GM12878 (cell line): Measurements from ENCODE around the gene ST6GALNAC3. TPM values are rescaled to one million over a fixed set of nuclear protein-coding genes. Genes with fewer than 3 reads are reported as not detected.

Experiments used
- ATAC-seq: fragments of 200-7000 bp; cut with Tn5 transposase; 3 replicates; pipeline ENCODE4 v1.9.1; 2020; ENCODE audit warnings: mild to moderate bottlenecking, moderate library complexity
- BruUV-seq: library from RNA; stranded (reverse); fragments of 400-500 nt; replicated peaks from 2 replicates; lab custom pipeline; 2021; lab: Mats Ljungman, UMichigan
- CTCF ChIA-PET: fragments of 300-600 bp; sonication (Branson Sonifier 250); formaldehyde crosslinking; extraction: SDS; loops from one replicate; lab custom pipeline; 2021; ENCODE audit warnings: inconsistent platforms; lab: Yijun Ruan, JAX
- POLR2A ChIA-PET: fragments of 350-600 bp; formaldehyde crosslinking; extraction: SDS; loops from one replicate; lab custom pipeline; 2021; ENCODE audit warnings: inconsistent platforms; lab: Charles Lee
- RAD21 ChIA-PET: fragments of 300-600 bp; sonication (Branson Sonifier 250); formaldehyde crosslinking; loops from one replicate; lab custom pipeline; 2023; ENCODE audit warnings: antibody characterized with exemption; ENCODE audit not compliant: unreplicated experiment; lab: Charles Lee
- SMC1A ChIA-PET: fragments of 300-600 bp; sonication (Branson Sonifier 250); formaldehyde crosslinking; loops from one replicate; lab custom pipeline; 2023; ENCODE audit not compliant: unreplicated experiment, uncharacterized antibody; lab: Charles Lee
- DNase-seq: peaks from one replicate; pipeline ENCODE4 v3.0.0-alpha.2; 2011; ENCODE audit warnings: low read depth, low spot score
- FAIRE-seq: peaks from 3 replicates; lab custom pipeline; 2011; peaks lifted over from hg19 to GRCh38; lab: Jason Lieb, UNC
- H2AFZ ChIP-seq: 2 replicates; pipeline ENCODE4 v1.6.0; 2011; ENCODE audit warnings: low read depth, low read length, control low read depth; ENCODE audit not compliant: control insufficient read depth
- H3K27ac ChIP-seq: 2 replicates; pipeline ENCODE4 v1.5.1; 2011; ENCODE audit warnings: control low read depth; ENCODE audit not compliant: control insufficient read depth, insufficient read depth
- H3K27me3 ChIP-seq, 2 experiments: replicated peaks in 1 of 2; 2 replicates each; pipeline versions ENCODE4 v1.6.0 to v1.6.1; 2011; ENCODE audit warnings: low read length in 1 of 2; ENCODE audit not compliant: control insufficient read depth in 2 of 2, insufficient read depth in 2 of 2
- H3K36me3 ChIP-seq, 2 experiments: 2 replicates each; pipeline ENCODE4 v1.5.1; 2011; ENCODE audit warnings: low read length in 1 of 2; ENCODE audit not compliant: control insufficient read depth in 2 of 2, insufficient read depth in 2 of 2
- H3K4me1 ChIP-seq: 2 replicates; pipeline ENCODE4 v1.6.1; 2011; ENCODE audit warnings: mild to moderate bottlenecking, low read length, moderate library complexity, mixed read lengths; ENCODE audit not compliant: control insufficient read depth, insufficient read depth
- H3K4me2 ChIP-seq: 2 replicates; pipeline ENCODE4 v1.6.0; 2011; ENCODE audit warnings: control low read depth; ENCODE audit not compliant: control insufficient read depth, insufficient read depth
- H3K4me3 ChIP-seq: fragments of 200-600 bp; sonication (generic); 2 replicates; pipeline ENCODE4 v1.5.1; 2016
- H3K79me2 ChIP-seq: 2 replicates; pipeline ENCODE4 v1.6.0; 2011; ENCODE audit warnings: low read length; ENCODE audit not compliant: control insufficient read depth, insufficient read depth
- H3K9ac ChIP-seq: 2 replicates; pipeline ENCODE4 v1.8.0; 2011; ENCODE audit warnings: low read length, control low read depth, mixed read lengths; ENCODE audit not compliant: control insufficient read depth, insufficient read depth
- H3K9me3 ChIP-seq: replicated peaks from 3 replicates; pipeline ENCODE4 v1.5.1; 2011; ENCODE audit warnings: mild to moderate bottlenecking, low read length; ENCODE audit not compliant: control insufficient read depth, insufficient read depth
- H4K20me1 ChIP-seq: 2 replicates; pipeline ENCODE4 v1.6.0; 2011; ENCODE audit not compliant: control insufficient read depth, insufficient read depth
- CREB1 ChIP-seq: IDR thresholded peaks from 2 replicates; pipeline ENCODE4 v1.6.1; 2012; ENCODE audit warnings: low read depth, mild to moderate bottlenecking, inconsistent platforms
- EED ChIP-seq: sonication (generic); IDR thresholded peaks from 2 replicates; pipeline ENCODE4 v1.6.1; 2016; ENCODE audit warnings: antibody characterized with exemption, low read depth
- ESRRA ChIP-seq: IDR thresholded peaks from 2 replicates; pipeline ENCODE4 v1.6.1; 2012; ENCODE audit warnings: mild to moderate bottlenecking, low read length, improper control_type of control experiment
- ETV6 ChIP-seq, 2 experiments: fragments of 450-650 bp in 1 of 2; IDR thresholded peaks in 1 of 2; conservative IDR thresholded peaks in 1 of 2; 2 replicates each; pipeline ENCODE4 v1.6.1; 2014; ENCODE audit warnings: antibody characterized with exemption in 1 of 2, borderline replicate concordance in 1 of 2, low read depth in 1 of 2, mild to moderate bottlenecking in 1 of 2, moderate library complexity in 1 of 2
- HCFC1 ChIP-seq: fragments of 150-350 bp; IDR thresholded peaks from 2 replicates; pipeline ENCODE4 v1.6.1; 2014; ENCODE audit warnings: low read length
- MEF2B ChIP-seq: fragments of 450-650 bp; IDR thresholded peaks from 2 replicates; pipeline ENCODE4 v1.6.1; 2018; ENCODE audit warnings: mild to moderate bottlenecking, moderate library complexity; ENCODE audit not compliant: partially characterized antibody, poor library complexity, severe bottlenecking
- POU2F2 ChIP-seq: IDR thresholded peaks from 3 replicates; pipeline ENCODE4 v1.6.1; 2011; ENCODE audit warnings: low read depth, mild to moderate bottlenecking, low read length, borderline replicate concordance
- RAD21 ChIP-seq: IDR thresholded peaks from 2 replicates; pipeline ENCODE4 v1.6.1; 2011; ENCODE audit warnings: mild to moderate bottlenecking, low read depth, low read length, moderate library complexity; ENCODE audit not compliant: insufficient read depth
- SREBF1 ChIP-seq: IDR thresholded peaks from 2 replicates; pipeline ENCODE4 v1.6.1; 2012; ENCODE audit warnings: mild to moderate bottlenecking, low read length
- SUPT20H ChIP-seq: IDR thresholded peaks from 2 replicates; pipeline ENCODE4 v1.6.1; 2011; ENCODE audit warnings: low read depth, mild to moderate bottlenecking, low read length, moderate library complexity, borderline replicate concordance; ENCODE audit not compliant: control insufficient read depth
- TCF3 ChIP-seq: IDR thresholded peaks from 2 replicates; pipeline ENCODE4 v1.6.1; 2012; ENCODE audit warnings: low read depth, mild to moderate bottlenecking, low read length, borderline replicate concordance; ENCODE audit not compliant: insufficient read depth
- ZNF384 ChIP-seq: IDR thresholded peaks from 2 replicates; pipeline ENCODE4 v1.6.1; 2012; ENCODE audit warnings: low read depth, mild to moderate bottlenecking, low read length, improper control_type of control experiment, borderline replicate concordance
- WGBS: methylation state at CpG from one replicate; pipeline ENCODE4 v1.1.6; 2016; ENCODE audit warnings: low lambda C conversion rate; ENCODE audit not compliant: insufficient replicate concordance, insufficient coverage; ENCODE audit errors: missing lambda C conversion rate; 5-methylcytosine and 5-hydroxymethylcytosine counted together
- in situ Hi-C: fragments of 300-500 bp; cut with MboI; formaldehyde crosslinking; loops from 9 replicates; pipeline ENCODE4 v1.14.3; 2018; ENCODE audit warnings: mixed read lengths
- intact Hi-C: fragments of 100-400 bp; cut with micrococcal nuclease; formaldehyde crosslinking; loops from one replicate; pipeline ENCODE4 v1.14.2; 2022; ENCODE audit not compliant: unreplicated experiment
- polyA plus RNA-seq, 11 experiments: library from polyadenylated mRNA; depleted of rRNA in 4 of 11; unstranded in 6 of 11; stranded (reverse) in 5 of 11; fragments of >200 nt; fragmentation: Nextera tagmentation in 4 of 11; fragmentation: Illumina TruSeq in 1 of 11; extraction: Ambion mirVana in 4 of 11; extraction: Trizol in 1 of 11; gene quantifications; 1 replicate in 1 of 11; 2 replicates in 10 of 11; pipeline versions ENCODE4 v1.2.1 to v1.2.3, GENCODE V29; 2011 to 2016; ENCODE audit warnings: inconsistent platforms in 2 of 11, missing spikeins in 2 of 11, low read depth in 1 of 11
- total RNA-seq, 4 experiments: library from RNA; depleted of rRNA in 3 of 4; stranded (reverse); fragments of >200 nt in 3 of 4; fragmentation: Illumina TruSeq in 1 of 4; extraction: Trizol in 1 of 4; gene quantifications; 2 replicates each; pipeline versions ENCODE4 v1.2.1 to v1.2.3, GENCODE V29; 2013 to 2021
- TF ChIP-seq, protein P1 (sequence below): IDR thresholded peaks from 2 replicates; pipeline ENCODE4 v1.6.1; 2012; ENCODE audit warnings: low read depth, low read length, improper control_type of control experiment
- TF ChIP-seq, protein P2 (sequence below): fragments of 450-650 bp; IDR thresholded peaks from 2 replicates; pipeline ENCODE4 v1.6.1; 2016; ENCODE audit warnings: mild to moderate bottlenecking
- TF ChIP-seq, protein P3 (sequence below): fragments of 450-650 bp; IDR thresholded peaks from 2 replicates; pipeline ENCODE4 v1.6.1; 2016; ENCODE audit warnings: mild to moderate bottlenecking, moderate library complexity, borderline replicate concordance

Gene ST6GALNAC3
- total and polyA plus RNA-seq, 10 of the 15 experiments (the other 5 are each of a cell fraction or from before 2014, with no cell fraction given) = 0.04 to 0.68 (median 0.18) TPM; not detected in 3

DNA sequence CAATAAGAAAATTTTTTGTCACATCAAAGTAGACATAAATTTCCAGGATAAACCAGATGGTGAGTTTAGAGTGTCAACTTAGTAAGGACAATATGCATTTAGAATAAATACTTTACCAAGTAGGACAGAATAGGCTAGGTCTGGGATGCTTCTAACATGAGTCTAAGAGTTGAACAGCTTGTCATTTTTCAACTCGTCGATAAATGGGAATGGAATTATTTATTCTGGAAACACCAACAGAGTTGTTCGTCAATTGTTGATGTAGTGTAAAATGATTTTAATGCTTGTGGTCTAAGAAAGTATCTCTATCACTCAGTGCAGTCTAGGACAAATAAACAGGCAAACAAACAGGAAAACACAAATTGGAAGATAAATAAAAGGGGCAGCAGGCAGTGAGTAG lies 434.3 kb downstream of the ST6GALNAC3 start:
- Histone ChIP-seq H3K9ac (no peak overlapping the region), H3K4me2 (no peak overlapping the region), H2AFZ (no peak overlapping the region), H3K27ac (no peak overlapping the region), H3K9me3 (no peaks in the 10 kb centered on the region), H3K4me3 (no peak overlapping the region), H3K27me3 (no peaks in the 10 kb centered on the region), H4K20me1 (no peaks in the 10 kb centered on the region), H3K4me1 (no peaks in the 10 kb centered on the region), H3K79me2 (no peaks in the 10 kb centered on the region), H3K36me3 (no peaks in the 10 kb centered on the region)
- ChIA-PET RAD21 (no interaction called here), CTCF (no interaction called here), SMC1A (no interaction called here), POLR2A (no interaction called here)
- DNase-seq (no peak), ATAC-seq (no peak), FAIRE-seq (no peak)
- BruUV-seq = no TSS peak
- TF ChIP-seq ESRRA (no peak), ZNF384 (no peak), HCFC1 (no peak), MEF2B (no peak), CREB1 (no peak), ETV6 (conservative IDR thresholded peaks at IDR 0.05 in 1 of 2, IDR thresholded peaks at IDR 0.05 in 1 of 2; ENCODE audit: borderline replicate concordance in 1 of 2, low read depth in 1 of 2) (no peak), SUPT20H (no peak), RAD21 (no peak), SREBF1 (no peak), EED (no peak), TCF3 (no peak), POU2F2 (no peak)
- TF ChIP-seq, protein P1, sequence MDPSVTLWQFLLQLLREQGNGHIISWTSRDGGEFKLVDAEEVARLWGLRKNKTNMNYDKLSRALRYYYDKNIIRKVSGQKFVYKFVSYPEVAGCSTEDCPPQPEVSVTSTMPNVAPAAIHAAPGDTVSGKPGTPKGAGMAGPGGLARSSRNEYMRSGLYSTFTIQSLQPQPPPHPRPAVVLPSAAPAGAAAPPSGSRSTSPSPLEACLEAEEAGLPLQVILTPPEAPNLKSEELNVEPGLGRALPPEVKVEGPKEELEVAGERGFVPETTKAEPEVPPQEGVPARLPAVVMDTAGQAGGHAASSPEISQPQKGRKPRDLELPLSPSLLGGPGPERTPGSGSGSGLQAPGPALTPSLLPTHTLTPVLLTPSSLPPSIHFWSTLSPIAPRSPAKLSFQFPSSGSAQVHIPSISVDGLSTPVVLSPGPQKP = no peak
- TF ChIP-seq, protein P2, sequence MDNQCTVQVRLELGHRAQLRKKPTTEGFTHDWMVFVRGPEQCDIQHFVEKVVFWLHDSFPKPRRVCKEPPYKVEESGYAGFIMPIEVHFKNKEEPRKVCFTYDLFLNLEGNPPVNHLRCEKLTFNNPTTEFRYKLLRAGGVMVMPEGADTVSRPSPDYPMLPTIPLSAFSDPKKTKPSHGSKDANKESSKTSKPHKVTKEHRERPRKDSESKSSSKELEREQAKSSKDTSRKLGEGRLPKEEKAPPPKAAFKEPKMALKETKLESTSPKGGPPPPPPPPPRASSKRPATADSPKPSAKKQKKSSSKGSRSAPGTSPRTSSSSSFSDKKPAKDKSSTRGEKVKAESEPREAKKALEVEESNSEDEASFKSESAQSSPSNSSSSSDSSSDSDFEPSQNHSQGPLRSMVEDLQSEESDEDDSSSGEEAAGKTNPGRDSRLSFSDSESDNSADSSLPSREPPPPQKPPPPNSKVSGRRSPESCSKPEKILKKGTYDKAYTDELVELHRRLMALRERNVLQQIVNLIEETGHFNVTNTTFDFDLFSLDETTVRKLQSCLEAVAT = no peak
- TF ChIP-seq, protein P3, sequence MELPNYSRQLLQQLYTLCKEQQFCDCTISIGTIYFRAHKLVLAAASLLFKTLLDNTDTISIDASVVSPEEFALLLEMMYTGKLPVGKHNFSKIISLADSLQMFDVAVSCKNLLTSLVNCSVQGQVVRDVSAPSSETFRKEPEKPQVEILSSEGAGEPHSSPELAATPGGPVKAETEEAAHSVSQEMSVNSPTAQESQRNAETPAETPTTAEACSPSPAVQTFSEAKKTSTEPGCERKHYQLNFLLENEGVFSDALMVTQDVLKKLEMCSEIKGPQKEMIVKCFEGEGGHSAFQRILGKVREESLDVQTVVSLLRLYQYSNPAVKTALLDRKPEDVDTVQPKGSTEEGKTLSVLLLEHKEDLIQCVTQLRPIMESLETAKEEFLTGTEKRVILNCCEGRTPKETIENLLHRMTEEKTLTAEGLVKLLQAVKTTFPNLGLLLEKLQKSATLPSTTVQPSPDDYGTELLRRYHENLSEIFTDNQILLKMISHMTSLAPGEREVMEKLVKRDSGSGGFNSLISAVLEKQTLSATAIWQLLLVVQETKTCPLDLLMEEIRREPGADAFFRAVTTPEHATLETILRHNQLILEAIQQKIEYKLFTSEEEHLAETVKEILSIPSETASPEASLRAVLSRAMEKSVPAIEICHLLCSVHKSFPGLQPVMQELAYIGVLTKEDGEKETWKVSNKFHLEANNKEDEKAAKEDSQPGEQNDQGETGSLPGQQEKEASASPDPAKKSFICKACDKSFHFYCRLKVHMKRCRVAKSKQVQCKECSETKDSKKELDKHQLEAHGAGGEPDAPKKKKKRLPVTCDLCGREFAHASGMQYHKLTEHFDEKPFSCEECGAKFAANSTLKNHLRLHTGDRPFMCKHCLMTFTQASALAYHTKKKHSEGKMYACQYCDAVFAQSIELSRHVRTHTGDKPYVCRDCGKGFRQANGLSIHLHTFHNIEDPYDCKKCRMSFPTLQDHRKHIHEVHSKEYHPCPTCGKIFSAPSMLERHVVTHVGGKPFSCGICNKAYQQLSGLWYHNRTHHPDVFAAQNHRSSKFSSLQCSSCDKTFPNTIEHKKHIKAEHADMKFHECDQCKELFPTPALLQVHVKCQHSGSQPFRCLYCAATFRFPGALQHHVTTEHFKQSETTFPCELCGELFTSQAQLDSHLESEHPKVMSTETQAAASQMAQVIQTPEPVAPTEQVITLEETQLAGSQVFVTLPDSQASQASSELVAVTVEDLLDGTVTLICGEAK = no peak
- intact Hi-C loops = no loop called here
- WGBS = 57% methylated on average over 3 of the region's 3 CpGs
- in situ Hi-C loops = no loop called here
